ENCODE measurements around the gene ARF1.

The ARF1 gene

DNA sequence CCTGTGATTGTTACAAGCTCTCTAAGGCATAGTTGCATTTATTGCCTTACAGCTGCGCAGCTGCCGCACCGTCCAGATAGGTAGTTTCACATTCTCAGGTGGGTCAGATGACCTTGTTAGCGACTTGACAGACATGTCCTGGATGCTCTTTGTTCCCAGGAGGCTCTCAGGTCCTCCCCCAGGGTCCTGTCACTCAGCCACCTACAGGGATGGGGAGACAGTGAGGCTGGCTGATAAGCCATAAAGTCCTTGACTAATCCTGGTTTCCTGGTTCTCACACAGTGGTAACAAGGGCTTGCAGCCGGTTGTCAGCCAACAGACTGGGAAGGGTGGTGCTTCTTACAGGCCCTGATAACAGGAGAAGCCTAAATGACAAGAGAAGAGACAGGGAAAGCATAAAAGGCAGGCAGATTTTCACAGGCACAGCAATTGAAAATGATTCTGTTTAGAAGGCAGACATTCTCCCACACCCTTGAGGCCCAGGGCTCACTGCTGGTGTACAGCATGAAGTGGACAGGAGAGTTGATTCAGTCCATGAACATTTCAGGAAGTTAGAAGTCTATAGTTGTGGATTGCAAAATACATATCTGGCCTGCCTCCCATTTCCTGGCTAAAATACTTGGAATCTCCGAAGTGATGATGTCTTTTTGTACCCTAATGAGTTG is 2.9 kb downstream of the ARF1 start:
- DNase-seq (ENCODE audit: low read depth in 2 of 2, low spot score in 1 of 2), result no peak

DNA sequence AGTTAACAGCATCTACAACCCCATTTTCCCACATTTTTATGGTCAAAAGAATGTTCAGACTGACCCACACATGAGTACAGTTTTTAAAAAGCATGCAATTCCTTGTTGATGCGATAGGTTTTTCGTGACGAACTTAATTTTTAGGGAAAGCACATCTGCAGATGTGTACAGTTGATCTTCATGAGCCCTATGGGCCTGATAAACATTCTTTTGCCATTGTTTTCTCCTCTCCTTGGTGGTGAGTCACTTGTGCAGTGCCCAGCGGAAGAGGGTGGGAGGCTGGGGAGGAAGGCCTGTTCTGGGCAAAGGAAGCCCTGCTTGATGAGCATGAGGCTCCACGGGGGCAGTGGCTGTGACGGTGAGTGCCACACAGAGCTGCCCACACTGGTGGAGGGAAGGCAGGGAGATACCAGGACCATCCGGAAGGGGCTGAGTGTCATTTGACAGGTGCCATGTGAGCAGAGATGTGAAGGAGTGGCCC is 5.3 kb downstream of the ARF1 start:
- no peak for DNase-seq (ENCODE audit: low read depth in 2 of 2, low spot score in 1 of 2)

DNA sequence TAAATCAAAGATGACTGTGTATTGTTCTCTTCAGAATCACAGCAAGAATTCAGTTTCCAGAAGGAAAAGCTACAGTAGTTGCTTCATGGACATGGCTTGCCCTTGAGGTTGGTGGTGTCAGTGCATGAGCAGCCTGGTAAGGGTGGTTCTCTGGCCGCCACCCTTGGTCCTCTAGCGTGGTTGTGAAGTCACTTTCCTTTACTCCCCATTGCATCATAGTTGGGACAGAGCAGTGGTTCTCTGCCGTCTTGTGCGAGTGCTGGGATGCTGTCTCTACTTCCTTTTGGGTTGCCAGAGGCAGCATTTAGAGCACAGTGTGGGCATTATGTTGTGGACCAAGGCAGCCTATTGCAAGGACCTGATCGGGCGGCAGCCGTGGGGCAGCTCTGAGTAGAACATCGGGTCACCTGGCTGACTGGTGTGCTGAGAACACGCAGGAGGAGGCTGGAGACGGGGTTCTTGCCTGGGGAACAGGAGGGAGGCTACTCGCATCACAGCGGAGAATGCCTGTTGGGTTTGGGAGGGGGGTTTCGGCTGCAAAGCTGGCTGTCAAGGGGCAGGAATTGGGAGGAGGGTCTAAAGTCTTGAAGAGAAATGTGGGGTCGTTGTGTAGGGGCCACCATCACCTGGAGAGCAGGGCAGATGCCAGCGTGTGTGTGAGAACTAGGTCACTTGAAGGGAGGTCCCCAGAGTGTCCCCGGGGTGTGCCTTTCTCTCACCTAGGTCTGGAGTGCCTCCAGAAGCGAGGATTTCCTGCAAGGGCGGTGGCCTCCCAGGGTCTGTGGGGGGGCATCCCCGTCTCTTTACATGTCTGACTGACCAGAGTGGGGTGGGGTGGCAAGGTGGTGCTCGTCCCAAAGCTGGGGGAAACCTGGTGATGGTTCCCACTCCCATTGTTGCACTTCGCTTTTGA is 6.3 kb downstream of the ARF1 start:
- no peak for DNase-seq (ENCODE audit: low read depth in 2 of 2, low spot score in 1 of 2)

DNA sequence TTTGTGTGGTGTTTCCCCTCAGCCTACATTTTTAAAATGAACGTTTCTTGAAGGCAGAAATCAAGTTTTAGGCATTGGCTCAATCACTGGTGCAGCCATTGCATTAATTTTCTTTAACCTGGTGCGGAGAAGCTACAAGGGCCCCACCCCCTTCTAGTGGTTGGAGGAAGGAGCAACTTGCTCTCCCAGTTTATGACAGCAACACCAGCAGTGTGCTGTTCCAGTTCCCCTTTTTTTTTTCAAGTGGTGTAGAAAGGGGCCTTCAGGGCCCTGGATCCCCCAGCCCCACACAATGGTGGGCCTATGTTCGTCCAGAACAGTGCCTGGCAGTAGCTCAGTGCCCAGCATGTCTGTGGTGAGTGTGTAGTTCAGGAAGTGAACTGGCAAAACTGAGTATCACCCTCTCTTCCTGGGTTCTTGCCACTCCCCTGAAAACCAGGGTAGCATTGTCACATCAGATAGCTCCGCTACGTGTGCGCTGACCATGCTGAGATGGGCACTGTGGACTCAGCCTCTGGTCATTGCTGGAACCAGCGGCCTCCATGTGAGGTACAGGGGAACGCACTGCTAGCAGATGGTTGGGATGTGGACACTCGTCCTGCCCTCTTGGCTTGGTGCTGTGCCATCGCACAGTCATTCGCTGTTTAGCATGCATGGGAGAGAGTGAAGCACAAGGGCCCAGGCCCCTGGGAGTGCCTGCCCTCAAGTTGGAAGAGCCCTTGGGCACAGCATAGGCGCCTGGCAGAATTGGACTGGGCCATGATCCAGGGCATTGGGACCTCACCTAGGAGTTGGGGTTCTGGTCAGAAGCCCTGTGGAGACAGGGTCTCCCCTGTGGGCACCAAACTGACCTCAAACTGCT is 7.2 kb downstream of the ARF1 start:
- DNase-seq (ENCODE audit: low read depth in 2 of 2, low spot score in 1 of 2), result no peak

DNA sequence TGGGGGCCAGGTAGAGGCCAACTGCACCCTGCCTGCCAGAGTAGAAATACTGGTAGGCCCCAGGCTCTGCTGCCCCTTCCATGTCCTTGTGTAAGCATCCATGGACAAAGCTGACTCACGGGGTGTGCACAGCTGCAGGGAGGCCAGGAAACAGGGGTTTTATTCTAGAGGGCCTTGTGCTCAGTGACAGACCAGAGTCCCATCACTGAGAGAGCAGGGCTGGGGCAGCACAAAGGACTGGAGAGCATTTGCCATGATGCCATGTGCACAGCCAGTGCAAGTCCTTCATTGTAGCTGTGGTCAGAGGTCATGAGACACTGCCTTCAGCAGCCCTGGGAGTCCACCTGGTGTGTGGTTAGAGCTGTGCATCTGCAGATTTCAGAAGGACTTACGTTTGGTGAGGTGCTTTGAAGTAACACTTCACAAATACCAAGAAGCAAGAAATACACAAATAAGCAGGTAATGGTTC is 8.1 kb downstream of the ARF1 start:
- no peak for DNase-seq (ENCODE audit: low read depth in 2 of 2, low spot score in 1 of 2)

DNA sequence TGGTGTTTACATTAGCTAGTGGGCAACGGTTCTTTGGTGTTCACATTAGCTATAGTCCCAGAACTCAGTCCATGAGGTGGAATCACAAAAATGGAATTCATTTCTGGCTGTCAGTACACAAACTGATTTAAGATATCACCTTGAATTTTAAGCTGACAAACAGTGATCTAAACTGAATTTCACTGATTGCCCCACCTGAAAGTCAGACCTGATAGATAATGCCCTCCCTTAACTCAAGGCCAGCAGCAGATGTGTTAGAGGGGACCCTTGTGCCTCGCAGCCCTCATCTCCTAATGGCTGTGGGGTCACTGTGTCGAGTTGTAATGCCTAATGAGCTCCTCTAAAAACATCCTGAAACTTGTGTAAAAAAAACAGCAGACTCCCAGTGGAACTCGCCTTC is 8.6 kb downstream of the ARF1 start:
- DNase-seq (ENCODE audit: low read depth in 2 of 2, low spot score in 1 of 2), result no peak

DNA sequence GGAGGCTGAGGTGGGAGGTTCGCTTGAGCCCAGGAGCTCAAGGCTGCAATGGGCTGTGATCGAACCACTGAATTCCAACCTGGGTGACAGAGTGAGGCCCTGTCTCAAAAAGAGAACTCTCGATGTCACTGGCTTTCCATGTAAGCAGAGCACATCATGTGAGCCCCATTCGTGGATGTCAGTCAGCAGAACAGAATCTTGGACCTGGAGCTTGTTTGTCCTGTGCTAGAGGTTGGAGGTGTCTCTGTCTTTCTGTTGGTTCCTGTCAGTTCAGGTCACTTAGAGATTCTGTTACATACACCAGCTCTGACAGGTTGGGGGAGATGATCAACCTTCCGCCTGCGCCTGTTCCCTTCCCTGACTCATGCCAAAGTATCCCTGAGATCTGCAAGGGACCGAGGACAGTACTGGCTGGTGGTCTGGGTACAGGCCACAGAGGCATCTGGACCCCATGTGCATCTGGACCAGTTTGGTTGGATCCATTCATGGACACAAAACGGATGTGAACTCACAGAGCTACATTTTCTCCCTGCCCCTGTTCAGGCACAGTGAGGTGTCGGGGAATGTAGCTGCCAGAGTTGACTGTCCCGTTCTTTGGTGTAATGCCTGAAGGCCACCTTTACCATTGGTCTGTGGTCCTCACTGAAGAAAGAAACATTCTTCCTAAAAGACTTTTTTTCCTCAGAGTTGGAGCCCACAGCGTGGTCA is 10.0 kb downstream of the ARF1 start:
- DNase-seq (ENCODE audit: low read depth in 2 of 2, low spot score in 1 of 2), result no peak

DNA sequence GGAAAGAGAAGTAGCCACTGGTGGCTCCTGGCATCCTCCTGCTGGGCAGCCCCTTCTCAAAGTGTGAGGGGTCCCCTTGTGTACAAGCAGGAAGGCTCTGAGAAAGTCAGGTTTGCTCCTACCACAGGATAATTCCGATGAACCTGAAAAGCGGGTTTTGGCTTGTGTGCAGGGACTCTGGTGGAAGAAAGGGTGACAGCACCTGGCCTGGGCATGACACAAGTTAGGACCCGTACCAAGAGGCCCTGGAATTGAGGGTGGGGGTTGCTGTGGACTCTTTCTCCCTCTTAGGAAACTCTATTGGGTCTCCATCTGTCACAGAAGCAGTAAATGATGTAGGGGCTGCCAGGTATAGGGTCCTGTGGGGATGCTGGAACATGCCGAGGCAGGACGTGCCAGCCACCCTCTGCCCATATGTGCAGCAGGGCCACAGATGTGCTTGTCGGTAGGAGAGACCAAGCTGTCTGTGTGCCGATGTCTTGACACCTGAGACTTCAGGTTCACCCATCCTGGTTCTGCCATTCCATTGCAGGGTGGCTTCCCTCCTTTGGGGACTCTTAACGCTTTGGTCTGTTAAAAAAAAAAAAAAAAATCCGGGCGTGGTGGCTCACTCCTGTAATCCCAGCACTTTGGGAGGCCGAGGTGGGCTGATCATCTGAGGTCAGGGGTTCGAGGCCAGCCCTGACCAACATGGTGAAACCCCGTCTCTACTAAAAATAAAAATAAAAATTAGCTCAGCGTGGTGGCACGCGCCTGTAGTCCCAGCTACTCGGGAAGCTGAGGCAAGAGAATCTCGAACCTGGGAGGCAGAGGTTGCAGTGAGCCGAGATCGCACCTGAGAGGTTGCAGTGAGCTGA is 10.8 kb downstream of the ARF1 start:
- DNase-seq (ENCODE audit: low read depth in 2 of 2, low spot score in 1 of 2), result no peak

DNA sequence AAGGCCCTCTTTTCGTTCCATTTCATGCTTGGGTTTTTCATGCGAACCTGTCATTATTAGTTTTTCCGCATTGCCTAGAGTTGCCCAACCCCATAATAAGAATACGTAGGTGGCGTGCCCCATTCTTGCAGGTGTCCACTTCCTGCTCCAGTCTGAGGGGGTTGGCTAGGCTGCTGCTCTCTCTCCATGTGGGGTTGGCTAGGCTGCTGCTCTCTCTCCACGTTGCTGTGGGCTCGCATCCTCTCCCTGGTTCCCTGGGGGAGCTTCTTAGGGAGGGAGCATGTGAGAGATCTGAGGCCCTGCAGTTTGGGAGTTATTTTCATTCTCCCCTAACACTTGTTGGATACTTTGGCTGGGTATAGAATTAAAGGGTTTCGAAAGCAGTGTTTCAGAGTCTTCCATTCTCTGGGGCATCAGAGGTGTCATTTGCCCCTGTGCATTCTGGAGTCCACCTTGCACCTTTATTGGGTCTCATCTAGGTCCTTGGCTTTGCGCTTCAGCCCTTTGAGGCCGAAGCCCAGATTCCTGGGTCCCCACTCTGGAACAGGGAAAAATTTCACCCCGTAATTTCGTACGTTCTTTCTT is 12.0 kb downstream of the ARF1 start:
- DNase-seq (ENCODE audit: low read depth in 2 of 2, low spot score in 1 of 2), result no peak

DNA sequence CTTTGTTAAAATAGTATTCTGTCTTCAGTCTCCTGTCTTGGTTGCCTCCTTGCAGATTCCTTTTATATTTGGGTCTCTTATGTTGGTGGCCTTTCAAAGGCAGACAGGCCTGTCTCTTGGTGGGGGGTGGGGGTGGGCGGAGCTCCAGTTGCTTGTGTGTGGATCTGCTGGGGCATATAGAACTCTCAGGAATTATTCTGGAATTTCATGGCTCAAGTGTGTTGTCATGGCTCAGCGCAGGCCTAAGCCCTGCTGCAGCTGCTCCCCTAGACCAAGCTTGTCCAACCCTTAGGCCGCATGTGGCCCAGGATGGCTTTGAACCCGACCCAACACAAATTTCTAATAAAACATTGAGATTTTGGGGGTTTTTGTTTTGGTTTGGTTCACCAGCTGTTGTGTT is 12.7 kb downstream of the ARF1 start:
- DNase-seq (ENCODE audit: low read depth in 2 of 2, low spot score in 1 of 2), result no peak

DNA sequence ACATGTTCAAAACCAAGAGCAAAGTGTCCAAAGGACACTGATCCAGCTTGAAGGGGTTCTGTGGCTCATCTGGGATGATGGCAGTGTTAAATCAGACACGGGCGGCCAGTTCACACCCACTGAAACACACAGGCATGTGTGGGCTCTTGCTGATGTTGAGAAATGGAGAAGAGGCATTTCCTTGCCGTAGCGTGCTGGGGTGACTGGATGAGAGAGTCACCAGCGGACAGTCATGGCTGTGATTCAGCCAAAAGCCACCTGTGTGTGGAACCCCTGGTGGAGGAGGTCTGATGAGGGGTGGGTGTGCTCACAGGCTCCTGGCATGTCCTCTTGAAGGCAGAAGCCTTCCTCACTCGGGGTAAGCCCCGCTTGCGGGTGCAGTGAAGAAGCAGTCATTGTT is 13.4 kb downstream of the ARF1 start:
- no peak for DNase-seq (ENCODE audit: low read depth in 2 of 2, low spot score in 1 of 2)

DNA sequence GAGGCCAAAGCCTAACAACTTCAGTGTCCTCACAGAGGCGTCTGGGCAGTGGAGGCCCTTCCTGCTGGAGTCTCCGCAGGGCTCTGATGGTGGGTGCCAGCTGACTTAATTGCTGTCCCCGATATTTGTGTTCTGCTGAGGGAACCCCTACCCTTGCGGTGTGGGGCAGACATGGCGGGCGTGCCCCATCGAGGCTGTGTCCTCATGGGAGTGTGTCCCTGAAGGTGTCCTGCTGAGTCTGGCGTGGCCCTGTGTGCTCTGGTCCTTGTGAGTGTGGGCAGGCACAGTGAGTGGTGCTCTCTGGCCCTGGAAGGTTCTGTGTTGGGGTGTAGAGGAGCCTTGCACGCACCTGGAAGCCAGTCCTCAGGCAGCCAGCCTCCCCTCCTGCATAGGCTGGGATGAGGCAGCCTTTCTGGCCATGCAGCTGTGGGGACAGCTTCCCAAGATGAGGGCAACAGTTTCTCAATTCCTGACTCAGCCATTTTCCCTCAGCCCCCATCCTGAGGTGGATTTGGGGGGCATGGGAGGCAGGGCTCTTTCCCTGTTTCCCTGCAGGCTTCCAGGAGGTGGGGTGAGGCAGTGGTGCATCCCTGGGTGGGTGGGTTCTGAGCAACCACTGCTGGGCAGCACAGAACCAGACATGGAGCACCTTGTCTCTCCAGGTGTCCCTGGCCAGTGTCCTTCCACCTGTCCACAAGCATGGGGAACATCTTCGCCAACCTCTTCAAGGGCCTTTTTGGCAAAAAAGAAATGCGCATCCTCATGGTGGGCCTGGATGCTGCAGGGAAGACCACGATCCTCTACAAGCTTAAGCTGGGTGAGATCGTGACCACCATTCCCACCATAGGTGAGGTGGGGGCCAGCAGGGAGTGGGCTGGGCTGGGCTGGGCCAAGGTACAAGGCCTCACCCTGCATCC is 14.2 kb downstream of the ARF1 start:
- DNase-seq (ENCODE audit: low read depth in 2 of 2, low spot score in 1 of 2), result no peak

DNA sequence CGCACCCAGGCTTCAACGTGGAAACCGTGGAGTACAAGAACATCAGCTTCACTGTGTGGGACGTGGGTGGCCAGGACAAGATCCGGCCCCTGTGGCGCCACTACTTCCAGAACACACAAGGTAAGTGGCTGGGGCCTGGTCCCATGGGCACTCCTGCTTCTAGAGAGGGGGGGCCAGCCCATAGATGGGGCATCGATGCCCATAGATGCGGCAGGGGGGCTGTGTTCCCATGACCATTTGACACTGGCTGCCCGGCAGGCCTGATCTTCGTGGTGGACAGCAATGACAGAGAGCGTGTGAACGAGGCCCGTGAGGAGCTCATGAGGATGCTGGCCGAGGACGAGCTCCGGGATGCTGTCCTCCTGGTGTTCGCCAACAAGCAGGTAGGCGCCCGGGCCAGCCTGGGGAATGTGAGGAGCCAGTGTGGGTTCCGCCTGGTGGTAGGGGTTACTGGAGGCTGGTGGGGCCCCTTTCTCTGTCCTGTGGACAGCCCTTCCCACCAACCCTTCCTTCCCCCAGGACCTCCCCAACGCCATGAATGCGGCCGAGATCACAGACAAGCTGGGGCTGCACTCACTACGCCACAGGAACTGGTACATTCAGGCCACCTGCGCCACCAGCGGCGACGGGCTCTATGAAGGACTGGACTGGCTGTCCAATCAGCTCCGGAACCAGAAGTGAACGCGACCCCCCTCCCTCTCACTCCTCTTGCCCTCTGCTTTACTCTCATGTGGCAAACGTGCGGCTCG is 15.0 kb downstream of the ARF1 start:
- no peak for DNase-seq (ENCODE audit: low read depth in 2 of 2, low spot score in 1 of 2)

DNA sequence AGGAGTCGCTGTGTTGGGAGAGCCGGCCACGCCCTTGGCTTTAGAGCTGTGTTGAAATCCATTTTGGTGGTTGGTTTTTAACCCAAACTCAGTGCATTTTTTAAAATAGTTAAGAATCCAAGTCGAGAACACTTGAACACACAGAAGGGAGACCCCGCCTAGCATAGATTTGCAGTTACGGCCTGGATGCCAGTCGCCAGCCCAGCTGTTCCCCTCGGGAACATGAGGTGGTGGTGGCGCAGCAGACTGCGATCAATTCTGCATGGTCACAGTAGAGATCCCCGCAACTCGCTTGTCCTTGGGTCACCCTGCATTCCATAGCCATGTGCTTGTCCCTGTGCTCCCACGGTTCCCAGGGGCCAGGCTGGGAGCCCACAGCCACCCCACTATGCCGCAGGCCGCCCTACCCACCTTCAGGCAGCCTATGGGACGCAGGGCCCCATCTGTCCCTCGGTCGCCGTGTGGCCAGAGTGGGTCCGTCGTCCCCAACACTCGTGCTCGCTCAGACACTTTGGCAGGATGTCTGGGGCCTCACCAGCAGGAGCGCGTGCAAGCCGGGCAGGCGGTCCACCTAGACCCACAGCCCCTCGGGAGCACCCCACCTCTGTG is 15.9 kb downstream of the ARF1 start:
- no peak for DNase-seq (ENCODE audit: low read depth in 2 of 2, low spot score in 1 of 2)

DNA sequence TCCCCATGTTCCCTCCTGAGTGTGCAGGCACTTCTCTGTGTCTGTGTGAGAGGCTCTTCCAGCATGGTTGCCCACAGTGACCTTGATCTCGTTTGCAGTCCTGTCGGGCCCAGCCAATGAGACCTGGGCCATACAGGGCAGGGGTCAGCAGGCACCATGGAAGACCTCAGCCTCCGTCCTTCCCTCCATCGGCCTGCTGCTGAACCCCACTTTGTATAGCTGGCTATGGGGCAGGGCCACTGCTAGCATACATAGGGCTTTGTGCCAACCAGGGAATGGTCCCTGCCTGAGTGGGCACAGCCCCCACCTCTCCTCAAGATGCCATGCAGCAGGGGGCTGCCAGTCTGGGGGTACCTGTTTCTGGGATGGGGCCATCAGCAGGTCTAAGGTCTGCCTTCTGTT is 16.8 kb downstream of the ARF1 start:
- DNase-seq (ENCODE audit: low read depth in 2 of 2, low spot score in 1 of 2), result no peak

DNA sequence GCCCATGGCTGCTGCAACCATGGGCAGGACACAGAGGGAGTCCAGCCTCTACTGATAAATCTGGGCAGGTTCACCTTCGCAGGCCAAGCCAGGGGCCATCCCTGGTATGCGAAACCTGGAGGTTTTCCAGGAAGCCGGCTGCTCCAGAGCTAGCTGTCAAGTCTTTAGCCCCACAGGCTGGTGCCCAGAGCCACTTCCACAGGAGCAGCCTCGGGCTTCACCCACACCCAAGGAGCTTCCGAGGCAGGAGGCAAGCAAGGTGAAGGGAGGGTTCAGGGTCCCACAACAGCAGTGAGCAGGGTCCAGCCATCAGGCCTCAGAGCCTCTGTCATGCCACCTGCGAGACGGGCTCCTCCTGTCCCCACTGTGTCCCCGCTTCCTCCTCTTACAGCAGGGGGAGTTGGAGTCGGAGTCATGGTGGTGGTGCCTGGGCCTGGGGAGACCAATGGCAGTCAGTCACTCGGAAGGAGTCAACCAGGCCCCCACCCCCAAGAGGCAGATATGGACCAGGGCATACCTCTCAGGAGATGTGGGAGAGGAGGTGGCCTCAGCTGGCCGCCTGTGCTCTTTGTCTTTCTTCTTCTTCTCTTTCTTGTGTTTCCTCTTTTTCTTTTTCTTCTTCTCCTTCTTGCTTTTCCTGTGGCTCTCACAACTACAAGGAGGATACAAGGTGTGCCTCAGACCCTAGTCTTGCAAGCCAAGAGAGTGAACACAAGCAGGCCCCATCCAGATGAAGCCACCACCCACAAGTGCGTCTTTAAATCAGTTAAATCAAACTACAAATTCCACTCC is 18.5 kb downstream of the ARF1 start:
- no peak for DNase-seq (ENCODE audit: low read depth in 2 of 2, low spot score in 1 of 2)

DNA sequence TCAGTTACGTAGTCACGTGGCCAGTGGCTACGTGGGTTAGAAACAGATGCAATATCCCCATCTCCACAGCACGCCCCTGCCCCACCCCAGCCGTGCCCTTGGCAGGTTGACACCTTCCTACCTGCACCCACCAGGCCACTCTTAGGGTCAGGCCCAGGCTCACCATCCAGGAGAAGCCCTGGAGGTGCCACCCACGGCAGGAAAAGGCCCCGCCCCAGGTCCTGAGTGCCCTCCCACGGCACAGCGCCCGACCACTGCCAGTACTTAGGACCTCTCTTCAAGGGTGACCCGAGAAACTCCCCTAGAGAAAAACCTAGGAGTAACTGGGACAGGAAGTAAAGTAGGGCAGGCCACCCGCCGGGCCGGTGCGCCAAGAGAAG is 19.1 kb downstream of the ARF1 start:
- DNase-seq (ENCODE audit: low read depth in 2 of 2, low spot score in 1 of 2), result no peak
